GM21825 (cell line): ENCODE results near the gene MAP2K5.

Experiments
- ATAC-seq: cut with Tn5 transposase; IDR thresholded peaks from one replicate; pipeline ENCODE4 v1.9.1; 2021; ENCODE audit warnings: mild to moderate bottlenecking, moderate library complexity; ENCODE audit not compliant: unreplicated experiment

MAP2K5 gene

DNA sequence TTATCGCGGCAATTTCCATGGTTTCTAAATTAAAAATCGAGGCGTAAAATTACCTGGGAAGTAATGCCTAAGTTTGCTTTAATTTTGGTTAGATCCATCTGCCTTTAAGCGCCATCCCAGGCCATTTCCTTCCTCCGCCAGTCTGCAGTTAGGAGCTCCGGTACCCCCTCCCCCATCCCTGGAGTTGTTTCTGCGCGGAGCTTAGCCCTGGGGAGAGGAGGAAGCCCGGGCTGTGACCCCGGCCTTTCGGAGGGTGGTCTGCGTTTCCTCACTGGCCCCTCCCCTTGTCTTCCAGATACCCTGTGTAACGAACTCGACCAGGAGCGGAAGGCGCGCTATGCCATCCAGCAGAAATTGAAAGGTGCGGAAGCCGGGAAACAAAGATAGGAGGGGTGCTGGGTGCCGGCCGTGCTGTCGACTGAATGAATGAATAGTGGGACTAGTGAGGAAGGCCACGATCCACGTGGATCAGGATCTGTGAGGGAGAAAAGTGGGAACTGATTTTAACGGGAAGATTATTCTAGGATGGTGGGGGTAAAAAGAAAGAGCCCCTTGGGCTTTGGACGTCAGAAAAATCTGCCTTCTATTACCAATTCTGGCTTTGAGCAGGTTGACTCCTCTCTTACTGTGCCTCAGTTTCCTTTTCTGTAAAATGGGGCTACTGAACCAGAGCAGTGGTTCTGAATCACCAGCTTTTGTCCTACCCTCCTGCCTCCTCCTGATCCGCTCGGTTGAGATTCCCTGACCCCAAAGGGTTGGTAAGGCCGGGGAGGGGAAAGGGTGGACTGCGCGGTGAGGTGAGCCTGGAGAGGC, 290.6 kb downstream of the MAP2K5 start:
- no peak for ATAC-seq

DNA sequence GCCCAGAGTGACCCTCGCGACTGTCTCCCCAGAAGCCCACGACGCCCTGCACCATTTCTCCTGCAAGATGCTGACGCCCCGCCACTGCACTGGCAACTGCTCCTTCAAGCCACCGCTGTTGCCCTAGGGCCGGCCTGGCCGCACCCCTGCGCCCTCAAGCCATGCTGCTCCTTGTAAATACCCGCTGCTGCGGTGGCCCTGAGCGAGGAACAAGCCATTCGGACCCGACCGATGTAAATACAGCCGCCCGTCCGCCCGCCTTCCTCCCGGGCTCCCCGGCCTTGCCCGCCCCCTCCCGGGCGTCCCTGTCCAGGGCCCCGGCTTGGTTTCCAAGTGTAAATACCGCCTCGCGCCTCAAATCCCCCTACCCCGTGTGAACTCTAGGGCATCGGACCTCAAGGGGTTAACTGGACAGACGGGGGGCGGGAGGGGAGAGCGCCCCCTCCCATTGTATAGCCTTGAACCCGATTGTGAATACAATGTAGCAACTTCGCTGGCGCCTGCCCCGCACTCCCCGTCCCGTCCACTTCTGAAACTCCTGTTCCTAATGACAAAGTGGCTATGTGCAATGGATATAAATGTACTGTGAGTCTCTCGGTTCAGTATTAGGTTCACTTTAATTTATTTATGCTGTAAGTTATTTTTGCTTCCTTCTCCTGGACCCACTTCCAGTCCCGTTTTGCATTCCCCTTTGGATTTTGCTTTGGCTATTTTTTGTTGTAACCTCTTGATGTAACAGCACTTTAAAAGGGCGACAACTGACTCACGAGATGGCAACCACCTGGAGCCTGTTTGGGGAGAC, 291.4 kb downstream of the MAP2K5 start:
- no peak for ATAC-seq

- ATAC-seq: no peak
Measured at GRCh38 chr15:67834581-67835296, 292.2 kb downstream of the MAP2K5 start.

DNA sequence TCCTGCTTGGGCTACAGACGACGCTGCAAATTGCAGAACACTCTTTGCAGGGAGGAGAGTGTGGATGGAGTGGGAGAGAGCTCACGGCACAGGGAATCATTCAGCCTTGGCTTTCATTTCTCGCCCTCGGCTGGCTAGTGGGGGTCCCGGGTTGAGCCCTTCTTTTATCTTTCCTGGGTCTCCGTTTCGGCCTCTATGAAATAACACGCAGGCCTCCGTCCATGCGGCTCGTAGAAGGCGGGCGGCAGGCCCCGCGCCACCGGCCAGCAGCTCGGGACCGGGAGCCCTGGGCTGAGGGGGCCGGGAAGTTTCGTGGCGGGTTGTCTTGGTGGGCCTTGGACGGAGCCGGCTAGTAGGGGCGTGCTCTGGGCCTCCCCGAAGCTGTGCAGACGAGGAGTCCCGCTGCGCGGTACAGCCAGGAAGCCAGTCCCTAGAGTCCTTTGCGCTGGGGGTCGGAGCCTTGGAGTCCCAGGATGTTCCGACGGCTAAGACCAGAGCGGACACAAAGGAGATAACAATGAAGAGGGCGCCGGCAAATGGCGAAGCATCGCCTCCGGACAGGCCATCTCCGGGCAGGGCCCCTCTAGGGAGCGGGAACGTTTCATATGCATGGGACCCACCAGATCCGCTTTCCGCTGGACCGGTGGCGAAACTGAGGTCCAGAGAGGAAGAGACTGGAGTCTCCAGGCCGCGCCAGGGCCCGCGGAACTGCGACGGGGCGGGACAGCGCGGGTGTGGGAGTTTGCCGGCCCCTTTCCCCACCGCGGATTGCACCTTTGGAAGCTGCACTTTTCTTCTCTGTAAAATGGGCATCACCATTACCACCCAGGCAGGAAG, 293.0 kb downstream of the MAP2K5 start:
- ATAC-seq: no peak

DNA sequence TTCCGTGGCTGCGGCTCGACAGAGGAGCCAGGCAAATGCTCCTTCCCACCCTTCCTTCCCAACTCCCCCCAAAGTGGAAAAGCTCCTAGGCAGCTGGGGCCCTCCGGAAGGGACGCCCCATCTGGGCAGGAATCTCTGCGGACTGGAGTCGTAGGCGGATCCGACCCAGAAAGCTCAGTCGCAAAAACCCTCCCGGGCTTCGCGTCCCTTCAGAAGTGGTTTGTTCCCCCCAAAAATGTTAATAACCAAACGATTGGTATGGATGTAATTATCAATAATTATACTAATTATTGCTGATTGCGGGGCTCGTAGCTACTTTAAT, 293.6 kb downstream of the MAP2K5 start:
- no peak for ATAC-seq

- no peak for ATAC-seq
Measured at GRCh38 chr15:67836477-67836876, 294.0 kb downstream of the MAP2K5 start.

- no peak for ATAC-seq
Measured at GRCh38 chr15:67836955-67837354, 294.5 kb downstream of the MAP2K5 start.

DNA sequence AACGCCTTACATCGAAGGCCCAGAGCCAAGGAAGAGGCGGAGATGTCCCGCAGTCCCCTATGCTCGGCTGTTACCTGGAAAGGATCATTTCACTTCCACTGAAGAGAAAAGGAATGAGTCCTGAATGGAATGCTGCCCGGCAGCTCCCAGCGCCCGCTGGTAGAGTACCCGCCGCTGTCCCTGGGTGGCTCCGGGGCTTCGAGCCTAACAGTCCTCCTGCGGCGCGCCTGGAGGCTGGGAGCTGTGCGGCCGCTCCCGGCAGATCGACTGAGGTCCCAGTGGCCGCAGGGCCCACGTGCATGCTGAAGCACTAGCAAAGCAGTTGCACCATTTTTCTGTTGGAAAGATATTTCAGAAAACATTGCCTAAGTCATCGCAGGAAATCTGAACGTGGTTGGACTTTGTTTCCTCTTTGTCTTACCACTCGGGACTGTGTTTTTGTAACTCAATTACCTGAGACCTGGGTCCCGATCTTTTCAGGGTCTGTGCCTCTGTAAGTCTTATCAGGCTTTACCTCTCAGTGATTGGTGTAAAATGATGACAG, 296.4 kb downstream of the MAP2K5 start:
- no peak for ATAC-seq

DNA sequence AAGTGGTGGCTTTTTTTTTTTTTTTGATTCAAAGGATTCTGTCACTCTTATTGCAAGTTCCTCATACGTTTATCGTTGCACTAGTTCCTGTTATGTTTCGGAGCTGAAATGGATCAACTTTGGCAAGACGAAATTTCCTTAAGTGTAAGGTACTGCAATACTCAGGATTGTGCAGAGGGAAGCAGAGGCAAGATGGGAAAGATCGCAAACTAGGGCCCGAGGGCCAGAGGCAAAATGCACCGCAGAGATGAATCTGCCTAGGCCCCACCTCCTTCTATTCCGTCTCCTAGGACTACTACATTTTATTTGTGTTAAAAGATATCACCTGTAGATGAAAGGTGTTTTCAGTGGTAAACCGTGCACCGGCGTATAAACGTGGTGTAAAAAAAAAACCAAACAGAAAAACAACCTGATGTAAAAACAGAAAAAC, 297.0 kb downstream of the MAP2K5 start:
- ATAC-seq: peak; percentile 14

GRCh38 chr15:67839929-67840748, 297.6 kb downstream of the MAP2K5 start, which contains the start of gene RNU6-1:
Gene RNU6-1, minus strand, starts transcription at chr15:67840045.
- peak; percentile 72 for ATAC-seq

DNA sequence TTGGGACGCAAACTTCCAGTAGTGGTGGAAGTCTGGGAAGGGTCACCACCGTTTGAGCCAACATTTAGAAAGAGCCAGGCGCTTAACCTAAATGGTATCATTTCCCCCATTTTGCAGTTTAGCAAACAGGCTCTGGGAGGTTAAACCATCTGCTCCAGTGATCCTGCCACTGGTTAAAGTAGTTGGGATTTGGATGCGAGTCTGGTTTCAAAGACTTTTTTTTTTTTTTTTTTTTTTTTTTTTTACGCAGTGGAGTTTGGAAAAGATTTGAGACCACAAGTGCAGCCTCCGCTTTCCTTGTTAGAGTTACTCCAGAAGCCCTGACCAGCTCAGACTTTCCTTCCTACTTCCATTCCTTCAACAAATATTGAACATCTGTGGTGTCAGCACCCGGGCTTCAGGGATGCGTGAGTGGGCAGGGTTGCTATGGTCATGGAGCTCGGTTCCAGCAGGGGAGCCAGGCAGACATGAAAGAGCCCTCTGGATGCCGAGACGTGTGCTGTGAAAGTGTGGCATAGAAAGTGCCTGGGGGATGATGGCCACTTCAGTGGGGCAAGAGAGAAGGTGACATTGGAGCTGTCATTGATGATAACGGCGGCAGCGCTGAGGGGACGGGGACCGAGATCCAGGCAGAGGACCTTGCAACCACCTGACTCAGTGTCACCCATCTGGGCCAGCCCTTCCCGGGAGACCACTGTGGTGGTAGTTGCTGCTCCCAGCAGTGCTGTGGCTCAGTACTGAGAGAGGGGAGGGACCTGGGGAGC, 298.4 kb downstream of the MAP2K5 start:
- no peak for ATAC-seq

DNA sequence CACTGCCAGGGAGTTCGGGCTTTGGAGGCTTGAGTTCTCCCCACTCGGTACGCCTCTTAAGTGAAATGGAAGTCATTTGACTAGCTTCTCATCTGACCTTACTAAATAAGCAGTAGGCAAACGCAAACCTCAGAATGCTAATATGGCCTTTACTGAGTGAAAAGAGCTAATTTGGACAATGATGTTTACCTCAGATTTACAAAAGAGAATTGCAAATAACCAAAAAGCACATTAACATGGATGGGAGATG, 298.9 kb downstream of the MAP2K5 start:
- no peak for ATAC-seq

- ATAC-seq: no peak
Measured at GRCh38 chr15:67843092-67843501, 300.6 kb downstream of the MAP2K5 start.

GRCh38 chr15:67843571-67844387, 301.3 kb downstream of the MAP2K5 start:
- no peak for ATAC-seq

GRCh38 chr15:67845974-67846373, 303.5 kb downstream of the MAP2K5 start:
- no peak for ATAC-seq

DNA sequence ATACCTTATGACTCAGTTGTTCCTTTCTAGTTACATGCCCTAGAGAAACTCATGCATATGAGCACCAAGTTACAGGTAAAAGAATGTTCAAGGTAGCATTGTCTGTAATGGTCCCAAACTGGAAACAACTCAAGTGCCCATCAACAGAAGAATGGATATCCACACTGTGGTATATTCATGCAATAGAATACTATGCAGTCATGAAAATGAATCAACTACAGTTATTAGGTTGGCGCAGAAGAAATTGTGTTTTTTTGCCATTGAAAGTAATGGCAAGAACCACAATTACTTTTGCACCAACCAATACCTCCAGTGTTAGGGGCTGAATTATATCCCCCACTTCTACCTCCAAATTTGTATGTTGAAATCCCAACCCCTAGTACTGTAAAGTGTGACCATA, 307.0 kb downstream of the MAP2K5 start:
- no peak for ATAC-seq

- ATAC-seq: no peak
Measured at GRCh38 chr15:67850336-67850735, 307.8 kb downstream of the MAP2K5 start.

DNA sequence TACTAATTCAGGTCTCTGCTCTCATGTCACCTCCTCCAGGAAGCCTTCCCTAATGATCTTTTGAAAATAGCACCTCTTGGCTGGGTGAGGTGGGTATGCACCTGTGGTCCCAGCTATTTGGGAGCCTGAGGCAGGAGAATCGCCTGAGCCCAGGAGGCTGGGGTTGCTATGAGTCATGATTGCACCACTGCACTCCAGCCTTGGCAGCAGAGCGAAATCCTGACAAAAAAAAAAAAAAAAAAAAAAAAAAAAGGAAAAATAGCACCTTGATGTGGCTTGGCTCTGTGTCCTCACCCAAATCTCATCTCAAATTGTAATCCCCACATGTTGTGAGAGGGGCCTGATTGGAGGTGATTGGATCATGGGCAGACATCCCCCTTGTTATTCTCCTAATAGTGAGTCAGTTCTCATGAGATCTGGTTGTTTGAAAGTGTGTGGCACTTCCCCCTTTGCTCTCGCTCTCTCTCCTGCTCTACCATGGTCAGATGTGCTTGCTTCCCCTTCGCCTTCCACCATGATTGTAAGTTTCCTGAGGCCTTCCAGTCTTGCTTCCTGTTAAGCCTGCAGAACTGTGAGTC, 308.6 kb downstream of the MAP2K5 start:
- no peak for ATAC-seq
